GM19452 (cell line): ENCODE results near the gene GRM8.

ENCODE experiments used
- ATAC-seq: cut with Tn5 transposase; IDR thresholded peaks from one replicate; pipeline ENCODE4 v1.9.1; 2021; ENCODE audit not compliant: unreplicated experiment

GRM8 gene

GRCh38 chr7:127151379-127151778 is 101.4 kb downstream of the GRM8 start:
- no peak for ATAC-seq

DNA sequence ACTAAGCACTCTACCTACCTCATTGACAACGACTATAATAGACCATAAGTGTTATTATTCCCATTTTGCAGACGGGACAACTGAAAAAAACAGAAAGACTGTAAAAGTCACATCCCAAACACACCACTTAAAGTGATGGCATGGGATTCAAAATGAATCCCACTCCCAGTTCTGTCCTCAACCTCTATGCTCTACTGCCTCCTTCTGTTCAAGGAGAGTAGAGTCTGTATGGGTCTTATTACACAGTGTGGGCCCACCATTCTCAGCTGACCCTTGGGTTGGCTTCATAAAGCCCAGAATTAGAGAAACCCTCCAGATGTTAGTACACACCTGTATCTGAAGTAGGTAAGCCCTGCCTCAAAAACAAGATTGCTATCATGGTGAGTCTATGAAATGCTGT is 102.2 kb downstream of the GRM8 start:
- ATAC-seq, result no peak

DNA sequence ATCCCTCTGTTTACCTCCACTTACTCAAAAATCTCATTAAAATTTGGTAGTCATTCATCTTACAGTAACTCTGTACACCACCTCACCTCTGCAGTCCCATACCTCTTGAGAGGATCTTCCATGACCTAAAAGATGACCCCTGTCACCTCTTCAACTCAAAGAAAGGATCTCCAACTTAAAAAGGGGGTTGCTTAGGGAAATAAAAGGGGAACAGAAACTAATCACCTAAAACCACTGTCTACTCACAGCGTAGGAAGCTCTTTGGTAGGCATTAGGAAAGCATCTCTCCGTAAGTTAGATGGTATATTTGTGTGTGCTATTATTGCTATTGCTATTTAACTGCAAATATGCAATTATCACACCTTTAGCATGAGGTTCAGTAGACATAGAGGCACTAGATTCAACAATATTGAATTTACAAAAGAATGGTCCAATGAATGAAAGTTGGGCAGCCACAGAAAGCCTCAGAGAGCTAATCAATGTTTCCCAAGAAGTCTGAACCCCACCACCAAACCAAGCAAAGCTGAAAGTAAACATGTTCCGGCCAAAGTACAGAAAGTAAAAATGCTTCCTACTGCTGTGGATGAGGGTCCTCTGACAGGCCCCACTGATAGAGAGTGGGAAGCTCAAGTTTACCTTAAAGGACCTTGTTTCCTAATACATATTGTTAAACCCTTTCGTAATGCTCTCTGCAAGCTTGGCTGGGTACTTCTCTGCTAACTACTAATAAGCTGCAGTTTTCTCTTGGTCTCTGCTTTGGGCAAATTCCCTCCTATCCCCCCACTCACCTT is 105.8 kb downstream of the GRM8 start:
- ATAC-seq, result no peak

DNA sequence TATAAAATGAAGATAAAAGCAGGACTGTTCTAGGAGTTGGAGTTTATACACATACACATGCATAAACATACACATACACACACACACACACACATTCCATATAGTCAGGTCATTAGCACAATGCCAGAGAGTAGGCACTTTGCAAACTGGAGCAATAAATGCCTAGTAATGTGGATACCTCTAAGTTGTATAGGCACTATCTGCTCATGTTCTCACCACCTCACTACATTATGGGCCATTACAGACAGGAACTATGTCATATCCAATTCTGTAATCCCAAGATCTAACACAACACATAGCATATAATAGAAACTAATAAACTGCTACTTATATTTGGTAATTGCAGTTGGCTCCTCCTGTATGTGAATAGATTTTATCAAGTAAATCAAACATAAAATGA is 115.6 kb downstream of the GRM8 start:
- ATAC-seq, result no peak

GRCh38 chr7:127135871-127136485 is 116.8 kb downstream of the GRM8 start:
- ATAC-seq, result no peak

DNA sequence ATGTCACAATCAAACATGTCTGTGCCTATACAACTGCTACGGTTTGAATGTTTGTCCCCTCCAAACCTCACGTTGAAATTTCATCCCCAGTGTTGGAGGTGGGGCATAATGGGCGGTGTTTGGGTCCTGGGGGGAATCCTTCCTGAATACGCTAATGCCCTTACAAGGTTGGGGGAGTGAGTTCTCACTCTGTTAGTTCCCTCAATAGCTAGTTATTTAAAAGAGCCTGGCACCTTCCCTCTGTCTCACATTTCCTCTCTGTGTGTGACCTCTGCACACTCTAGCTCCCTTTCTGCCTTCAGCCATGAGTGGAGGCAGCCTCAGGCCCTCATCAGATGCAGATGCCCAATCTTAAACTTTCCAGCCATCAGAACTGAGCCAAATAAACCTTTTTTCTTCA is 129.5 kb downstream of the GRM8 start:
- ATAC-seq, result no peak

DNA sequence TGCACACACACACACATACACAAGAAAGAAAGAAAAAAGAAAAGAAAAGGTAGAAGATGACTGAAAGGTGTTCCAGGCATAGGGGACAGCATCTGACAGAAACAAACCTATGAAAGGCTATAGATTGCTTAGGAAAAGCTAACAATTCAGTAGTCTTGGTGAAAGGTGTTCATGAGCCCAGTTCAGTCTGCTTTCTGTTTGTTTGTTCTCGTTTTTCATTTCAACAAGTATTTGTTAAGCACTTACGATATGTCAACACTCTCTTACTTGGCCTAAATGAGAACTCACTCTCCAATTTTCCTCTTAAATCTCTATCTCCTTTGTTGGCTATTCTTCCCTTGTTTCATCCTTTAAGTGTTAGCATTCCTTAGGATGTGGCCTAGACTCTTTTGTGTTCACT is 133.2 kb downstream of the GRM8 start:
- no peak for ATAC-seq

GRCh38 chr7:127114742-127115265 is 137.9 kb downstream of the GRM8 start:
- no peak for ATAC-seq

GRCh38 chr7:127107601-127108007 is 145.1 kb downstream of the GRM8 start:
- peak; percentile 88 for ATAC-seq

- ATAC-seq, result no peak
Measured at GRCh38 chr7:127093340-127093739, 159.4 kb downstream of the GRM8 start.

GRCh38 chr7:127091620-127092019 is 161.1 kb downstream of the GRM8 start:
- no peak for ATAC-seq

DNA sequence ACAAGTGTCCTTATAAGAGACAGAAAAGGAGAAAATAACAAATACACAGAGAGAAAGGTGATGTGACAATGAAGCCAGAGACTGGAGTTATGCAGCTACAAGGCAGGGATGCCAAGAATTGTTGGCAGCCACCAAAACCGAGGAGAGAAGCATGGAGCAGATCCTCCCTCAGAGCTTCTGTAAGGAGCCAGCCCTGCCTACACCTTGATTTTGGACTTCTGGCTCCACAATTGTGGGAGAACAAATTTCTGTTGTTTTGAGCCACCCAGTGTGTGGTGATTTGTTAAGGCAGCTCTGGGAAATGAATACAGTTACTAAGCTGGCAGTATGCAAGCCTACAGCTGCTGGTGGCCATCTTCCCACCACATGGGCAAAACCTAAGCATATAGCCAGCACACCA is 163.6 kb downstream of the GRM8 start:
- ATAC-seq, result no peak

GRCh38 chr7:127081539-127081938 is 171.2 kb downstream of the GRM8 start:
- no peak for ATAC-seq

DNA sequence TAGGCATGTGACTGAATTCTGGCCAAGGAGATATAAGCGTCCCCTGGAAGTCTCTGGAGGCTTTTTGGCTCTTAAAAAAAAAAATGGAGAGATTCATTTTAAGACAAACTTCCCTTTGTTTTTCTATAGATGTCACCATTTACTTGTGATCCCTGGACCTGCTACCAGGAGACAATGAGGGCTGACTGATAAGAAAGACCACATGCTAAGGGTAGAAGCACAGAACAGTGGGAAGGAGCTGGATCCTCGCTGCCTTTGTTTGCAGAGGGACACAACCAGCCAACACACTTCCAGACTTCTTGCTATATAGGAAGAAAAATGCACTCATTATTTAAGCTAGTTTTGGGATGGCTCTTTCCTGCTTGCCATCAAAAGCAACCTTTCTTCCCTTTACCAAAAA is 172.2 kb downstream of the GRM8 start:
- no peak for ATAC-seq

GRCh38 chr7:127066974-127067373 is 185.8 kb downstream of the GRM8 start:
- no peak for ATAC-seq

DNA sequence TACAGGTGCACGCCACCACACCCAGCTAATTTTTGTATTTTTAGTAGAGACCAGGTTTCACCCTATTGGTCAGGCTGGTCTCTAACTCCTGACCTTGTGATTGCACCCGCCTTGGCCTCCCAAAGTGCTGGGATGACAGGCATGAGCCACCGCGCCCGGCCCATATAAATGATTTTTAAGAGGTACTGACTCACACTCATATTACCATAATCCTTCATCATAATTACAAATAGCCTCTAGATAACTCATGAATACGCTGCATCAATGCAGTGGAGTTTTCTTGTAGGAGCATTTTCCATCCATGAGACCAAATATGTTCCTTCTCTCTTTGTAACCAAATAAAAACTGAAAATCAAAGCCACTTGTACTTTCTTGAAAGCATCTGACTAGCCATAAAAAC is 193.3 kb downstream of the GRM8 start:
- no peak for ATAC-seq

DNA sequence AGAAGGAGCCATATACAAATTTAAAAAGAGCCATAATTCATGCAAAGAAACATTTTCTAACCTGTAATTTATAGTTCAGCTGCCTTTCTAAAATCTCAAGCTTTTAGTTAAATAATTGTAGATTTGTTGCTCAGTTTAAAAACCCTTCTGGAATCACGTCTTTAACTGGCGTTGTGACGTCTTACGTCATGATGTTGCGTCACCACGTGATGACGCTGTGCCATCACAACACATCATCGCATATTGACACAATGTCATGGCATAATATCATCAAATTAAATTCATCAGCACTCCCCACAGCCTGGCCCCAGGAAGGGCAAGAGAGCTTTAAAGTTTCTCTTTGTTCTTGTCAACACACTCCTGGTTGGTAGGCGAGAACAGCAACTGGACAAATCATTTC is 194.8 kb downstream of the GRM8 start:
- ATAC-seq, result no peak

DNA sequence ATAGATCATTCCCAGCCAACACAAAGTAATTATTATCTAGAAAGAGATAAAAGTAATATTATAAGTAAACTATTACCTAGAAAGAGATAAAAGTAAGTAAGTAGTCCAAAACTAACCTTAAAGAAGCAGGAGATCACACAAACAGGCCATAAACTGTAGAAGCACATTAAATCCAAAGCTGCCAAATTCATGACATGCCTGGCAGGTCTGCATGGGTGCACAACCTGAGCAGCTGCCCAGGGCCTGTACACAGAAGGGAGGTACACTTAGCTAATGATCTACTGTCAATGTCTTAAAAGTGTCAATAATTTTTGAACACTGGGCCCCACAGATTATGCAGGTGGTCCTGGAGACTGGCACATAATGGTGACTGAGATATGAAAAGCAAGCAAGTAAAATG is 196.5 kb downstream of the GRM8 start:
- ATAC-seq, result no peak

GRCh38 chr7:127047521-127047920 is 205.2 kb downstream of the GRM8 start:
- ATAC-seq, result no peak

DNA sequence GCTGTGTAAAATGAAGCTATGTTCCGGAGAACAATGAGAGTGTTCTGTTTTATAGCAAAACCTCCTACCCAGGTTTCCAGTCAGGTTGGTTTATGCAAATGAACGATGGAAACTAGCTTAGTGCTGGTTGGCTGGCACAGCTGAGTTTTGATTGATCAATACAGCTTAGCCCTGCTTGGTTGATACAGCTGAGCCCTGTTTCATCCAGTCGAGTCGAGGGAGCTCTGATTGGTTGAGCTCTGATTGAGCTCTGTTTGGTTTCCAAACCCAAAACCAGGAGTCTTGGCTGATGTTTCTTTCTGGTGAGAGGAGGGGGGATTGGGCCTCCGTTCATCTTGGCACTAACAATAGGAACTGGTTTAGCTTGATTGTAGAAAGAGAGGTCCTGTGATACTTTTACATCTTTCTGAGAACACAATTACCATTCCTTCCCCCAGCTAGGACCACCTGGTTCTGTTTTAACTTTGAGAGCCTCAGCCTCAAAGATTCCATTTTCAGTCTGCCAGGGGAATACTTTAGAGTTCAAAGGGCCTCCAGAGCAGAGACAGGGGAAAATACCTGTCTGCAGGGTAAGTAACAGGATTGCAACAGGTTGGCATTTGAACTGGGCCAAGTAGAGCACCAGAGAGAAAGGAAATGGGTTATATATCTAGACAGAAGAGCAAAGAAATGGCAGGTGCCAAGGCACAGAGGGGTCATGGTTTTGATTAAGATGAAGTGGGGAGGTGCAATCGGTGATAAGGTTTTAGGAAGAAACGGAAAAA is 210.9 kb downstream of the GRM8 start:
- no peak for ATAC-seq

GRCh38 chr7:127040042-127040441 is 212.7 kb downstream of the GRM8 start:
- no peak for ATAC-seq

- ATAC-seq, result no peak
Measured at GRCh38 chr7:127039541-127039940, 213.2 kb downstream of the GRM8 start.
